GM18502 (cell line): ENCODE measurements around the gene NRM.

Source experiments
- ATAC-seq: cut with Tn5 transposase; IDR thresholded peaks from one replicate; pipeline ENCODE4 v1.9.1; 2021; ENCODE audit warnings: mild to moderate bottlenecking; ENCODE audit not compliant: unreplicated experiment, poor library complexity

The NRM gene

GRCh38 chr6:30691208-30691847 is 544 bp upstream of the NRM start:
- no peak for ATAC-seq

DNA sequence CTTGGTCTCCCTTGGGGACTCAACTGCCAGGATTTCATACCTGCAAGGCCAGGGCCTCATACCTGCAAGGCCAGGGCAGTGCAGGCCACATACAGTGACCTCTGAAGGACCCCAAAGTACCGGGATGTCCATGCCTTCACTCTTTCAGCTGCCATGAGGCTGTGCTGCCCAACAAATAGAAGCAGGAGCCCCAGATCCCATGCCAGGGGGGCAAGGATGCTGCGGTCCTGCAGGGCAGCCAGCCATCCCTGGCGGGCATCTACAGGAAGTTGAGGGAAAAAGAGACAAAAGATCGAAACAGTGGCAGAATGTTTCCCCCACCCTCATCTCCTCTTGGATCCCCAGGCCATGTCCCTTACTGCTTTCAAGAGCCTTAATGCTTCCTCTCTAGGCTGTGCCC is 799 bp downstream of the NRM start:
- ATAC-seq: no peak

DNA sequence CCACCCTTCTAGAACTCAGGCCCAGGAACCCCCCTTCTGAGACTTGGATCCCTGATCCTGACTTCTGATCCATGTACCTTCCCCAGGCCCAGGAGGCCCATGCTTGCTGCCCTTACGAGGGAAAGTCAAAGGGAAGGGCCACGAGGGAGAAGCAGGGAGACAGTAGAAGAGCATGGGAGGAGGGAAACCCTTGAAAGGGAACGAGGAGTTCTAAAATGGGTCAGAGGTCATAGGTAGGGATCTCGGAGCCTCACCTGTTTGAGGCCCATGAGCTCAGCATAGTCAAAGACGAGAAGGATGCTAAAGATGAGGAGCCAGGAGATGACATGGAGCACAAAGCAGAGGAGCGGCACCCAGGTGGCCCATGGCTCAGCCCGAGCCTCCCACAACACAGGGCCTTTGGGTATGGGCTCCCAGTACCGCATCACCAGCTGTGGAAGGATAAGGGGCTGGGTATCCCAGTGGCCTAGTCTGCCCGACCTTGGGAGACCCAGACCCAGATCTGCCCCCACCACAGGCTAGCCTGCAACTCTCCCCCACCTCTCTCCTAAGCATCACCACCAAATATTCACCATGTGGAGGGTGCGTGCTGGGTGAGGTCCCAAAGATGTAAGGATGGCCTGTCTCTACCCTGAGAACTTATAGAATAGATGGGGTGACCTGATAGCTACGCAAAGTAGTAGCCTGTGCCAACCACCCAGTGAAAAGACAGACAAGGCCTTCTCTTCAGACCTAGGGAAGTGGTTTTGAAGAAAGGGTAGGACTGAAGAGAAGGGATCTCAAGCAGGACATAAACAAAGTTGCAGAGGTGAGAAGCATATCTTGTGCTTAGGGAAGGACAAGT is 1.5 kb downstream of the NRM start:
- no peak for ATAC-seq

DNA sequence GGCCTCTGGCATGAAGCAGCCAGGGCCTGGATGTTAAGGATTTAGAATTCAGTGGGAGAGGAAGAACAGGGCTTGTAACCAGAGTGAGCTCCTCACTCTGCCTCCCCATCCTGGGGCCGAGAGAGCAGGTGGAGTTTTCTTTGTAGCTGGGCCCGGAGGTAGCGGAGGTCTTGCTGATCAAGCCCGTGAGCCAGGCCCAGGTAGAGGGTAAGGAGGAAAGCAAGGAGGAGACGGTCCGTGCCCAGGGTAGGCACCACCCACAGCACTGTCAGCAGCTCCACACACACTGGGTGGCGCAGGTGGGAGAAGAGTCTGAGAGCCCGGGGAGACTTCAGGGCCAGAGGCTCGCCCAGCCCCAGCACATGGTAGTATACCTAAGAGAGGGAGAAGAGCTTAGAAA is 2.2 kb downstream of the NRM start:
- ATAC-seq: no peak

GRCh38 chr6:30687659-30688431 is 2.9 kb downstream of the NRM start:
- no peak for ATAC-seq

DNA sequence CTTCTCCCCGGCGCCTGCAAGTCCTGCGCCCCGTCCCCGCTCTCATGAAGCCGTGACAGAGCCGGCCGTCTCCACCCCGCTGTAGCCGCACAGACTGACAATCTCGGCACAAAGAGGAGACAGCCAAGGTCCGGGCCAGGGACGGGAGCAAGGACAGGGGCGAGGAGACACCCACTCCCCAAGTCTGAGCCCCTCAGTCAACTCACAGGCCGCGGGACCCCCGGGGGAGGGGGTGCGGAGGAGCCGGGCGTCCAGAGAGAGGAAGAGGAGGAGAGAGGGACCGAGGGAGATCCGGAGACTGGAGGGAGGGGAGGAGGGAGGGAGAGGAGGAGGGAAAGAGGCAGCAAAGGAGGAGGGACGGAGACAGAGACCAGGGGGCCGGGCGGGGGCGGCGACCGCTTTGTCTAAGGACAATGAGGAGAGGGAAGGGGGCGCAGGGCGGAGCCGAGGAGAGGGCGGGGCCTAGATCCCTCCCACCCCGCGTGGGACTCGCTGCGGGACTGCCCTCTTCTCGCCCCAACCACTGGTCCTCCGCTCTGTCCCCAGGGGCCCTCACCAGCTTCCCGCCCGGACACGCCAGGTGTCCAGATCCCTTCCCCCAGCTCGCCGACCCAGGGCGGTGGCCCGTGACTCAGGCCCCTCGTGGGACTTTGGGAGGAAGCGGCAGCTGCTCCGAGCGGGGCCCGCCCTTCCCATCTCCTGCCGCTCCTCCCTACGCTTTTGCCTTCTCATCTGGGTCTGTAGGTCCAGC is 3.7 kb downstream of the NRM start:
- peak; percentile 41 for ATAC-seq

DNA sequence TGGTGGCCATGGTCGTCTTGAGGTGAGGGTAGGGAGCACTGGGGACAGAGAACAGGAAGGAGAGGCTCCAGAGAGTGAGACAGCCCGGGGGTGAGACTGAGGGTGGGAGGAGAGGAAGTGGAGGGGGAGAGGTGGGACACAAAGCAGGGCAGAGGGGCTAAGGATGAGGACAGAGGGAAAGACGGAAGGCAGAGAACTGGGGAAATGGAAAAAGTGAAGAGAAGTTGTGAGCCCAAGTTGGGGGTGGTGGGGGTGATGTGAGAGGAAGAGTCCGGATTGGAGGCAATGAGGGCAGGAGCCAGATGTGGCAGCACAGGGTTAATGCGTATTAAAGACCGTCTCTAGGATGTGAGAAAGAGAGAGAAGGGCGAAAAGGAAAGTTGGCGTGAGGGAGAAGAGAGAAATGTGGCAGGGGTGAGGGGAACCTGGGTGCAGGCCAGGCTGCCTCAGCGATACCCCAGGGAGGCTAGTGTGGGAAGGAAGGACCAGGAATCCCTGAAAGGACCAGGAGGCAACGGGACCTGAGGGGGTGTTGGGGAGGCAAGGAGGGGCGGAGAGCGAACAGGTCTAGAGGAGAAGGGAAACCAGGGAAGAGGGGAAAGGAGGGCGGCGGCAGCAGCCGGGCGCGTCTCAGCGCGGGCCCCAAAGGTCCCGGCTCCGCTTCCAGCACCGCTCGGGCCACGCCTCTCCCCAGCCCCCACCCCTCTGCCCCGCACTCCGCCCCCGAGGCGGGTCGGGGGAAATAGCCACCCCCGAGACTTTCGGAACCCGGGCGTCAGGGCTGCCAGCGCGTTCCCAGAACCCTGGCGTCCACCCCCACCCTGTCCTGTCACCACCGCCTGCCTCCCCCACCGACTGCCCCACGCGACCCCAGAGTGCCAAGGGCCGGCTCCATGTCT is 4.5 kb downstream of the NRM start, which contains the start of gene PPP1R18:
Gene PPP1R18 (minus strand): TSS at position 637 of the 899 bp plus-strand sequence. CDS start 627 bp downstream, at position 10.
- ATAC-seq: peak; percentile 17

- ATAC-seq: no peak
Measured at GRCh38 chr6:30685157-30686008, 5.4 kb downstream of the NRM start.

- ATAC-seq: no peak
Measured at GRCh38 chr6:30684386-30685156, 6.2 kb downstream of the NRM start.

GRCh38 chr6:30683980-30684338 is 6.8 kb downstream of the NRM start:
- no peak for ATAC-seq

DNA sequence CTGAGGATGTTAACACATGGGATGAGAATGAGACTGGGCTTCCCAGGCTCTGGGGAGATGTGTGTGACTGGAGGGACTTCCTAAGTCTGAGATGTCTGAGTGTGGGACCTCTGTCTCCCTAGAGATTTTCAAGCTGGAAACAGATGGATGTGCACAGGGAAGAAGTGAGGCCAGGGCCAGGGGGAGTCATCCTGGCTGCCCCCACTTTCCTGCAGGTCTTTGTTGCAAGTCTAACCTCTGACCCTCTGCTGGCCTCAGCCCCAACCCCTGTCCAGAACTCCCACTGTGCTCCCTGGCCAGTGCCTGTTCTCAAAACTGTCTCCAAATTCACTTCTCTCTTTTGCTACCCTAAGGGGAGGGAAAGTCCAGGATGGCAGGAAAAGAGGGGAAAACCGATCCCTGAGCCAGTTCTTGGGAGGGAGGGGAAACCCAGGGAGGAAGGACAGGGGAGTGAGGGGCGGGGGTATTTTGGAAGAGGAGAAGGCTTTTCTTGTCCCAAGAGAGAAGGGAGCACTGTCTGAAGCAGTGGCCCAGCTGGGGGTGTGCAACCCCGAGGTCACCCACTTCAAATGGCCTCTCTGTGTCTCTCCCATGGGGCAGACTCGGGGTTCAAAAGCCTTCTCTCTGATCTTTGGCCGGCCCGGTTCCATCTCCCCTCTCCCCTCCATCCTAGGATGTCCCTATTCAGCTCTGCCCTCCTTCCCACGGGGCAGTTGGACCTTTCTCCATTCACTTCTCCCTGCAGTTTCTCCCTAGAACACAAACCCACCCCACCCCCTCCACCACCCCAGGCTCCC is 7.4 kb downstream of the NRM start:
- no peak for ATAC-seq

DNA sequence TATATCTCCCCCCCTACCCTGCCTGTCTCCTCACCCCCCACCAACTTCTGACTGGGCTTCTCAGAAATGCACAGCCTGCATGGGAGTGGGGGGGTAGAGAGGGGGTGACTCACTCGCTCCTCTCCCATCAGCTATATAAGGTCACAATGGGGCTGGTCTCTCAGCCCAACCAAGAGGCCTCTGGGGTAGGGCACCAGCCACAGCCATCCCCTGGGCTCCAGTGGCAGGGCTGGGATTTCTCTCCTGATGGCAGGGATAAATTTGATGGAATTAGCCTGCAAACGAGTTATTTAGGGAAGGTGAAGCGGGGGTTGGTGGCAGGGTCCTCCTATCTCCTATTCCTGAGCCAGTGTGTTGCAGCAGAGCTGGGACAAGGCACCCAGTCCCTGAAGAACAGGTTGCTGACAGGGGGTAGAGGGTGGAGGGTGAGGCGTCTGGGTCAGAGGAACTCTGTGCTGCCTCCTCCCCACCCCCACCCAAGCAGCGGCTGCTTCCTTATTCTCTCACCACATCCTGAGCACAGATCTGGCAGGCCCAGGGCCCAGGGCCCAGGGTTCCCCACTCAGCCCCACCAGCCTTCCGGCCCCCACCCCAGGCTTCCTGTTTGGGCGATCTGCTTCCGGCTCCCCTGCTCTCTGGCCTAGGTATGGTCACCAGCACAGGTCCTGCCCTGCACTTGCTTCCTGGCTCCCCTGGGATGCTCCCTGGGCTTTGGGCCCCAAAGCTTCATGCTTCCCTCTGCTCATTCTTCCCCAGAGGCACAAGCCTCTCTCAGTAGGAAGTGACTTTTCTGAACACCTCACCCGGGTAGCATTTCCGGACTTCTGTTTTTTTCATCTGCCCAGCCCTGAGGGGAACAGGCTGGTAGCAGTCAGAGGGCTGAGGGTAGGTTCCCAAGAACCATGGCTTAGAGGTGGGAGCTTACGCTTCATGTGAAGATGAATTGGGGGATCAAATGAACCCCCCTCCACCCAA is 8.4 kb downstream of the NRM start:
- ATAC-seq: peak; percentile 49

- no peak for ATAC-seq
Measured at GRCh38 chr6:30681766-30682142, 9.0 kb downstream of the NRM start.

DNA sequence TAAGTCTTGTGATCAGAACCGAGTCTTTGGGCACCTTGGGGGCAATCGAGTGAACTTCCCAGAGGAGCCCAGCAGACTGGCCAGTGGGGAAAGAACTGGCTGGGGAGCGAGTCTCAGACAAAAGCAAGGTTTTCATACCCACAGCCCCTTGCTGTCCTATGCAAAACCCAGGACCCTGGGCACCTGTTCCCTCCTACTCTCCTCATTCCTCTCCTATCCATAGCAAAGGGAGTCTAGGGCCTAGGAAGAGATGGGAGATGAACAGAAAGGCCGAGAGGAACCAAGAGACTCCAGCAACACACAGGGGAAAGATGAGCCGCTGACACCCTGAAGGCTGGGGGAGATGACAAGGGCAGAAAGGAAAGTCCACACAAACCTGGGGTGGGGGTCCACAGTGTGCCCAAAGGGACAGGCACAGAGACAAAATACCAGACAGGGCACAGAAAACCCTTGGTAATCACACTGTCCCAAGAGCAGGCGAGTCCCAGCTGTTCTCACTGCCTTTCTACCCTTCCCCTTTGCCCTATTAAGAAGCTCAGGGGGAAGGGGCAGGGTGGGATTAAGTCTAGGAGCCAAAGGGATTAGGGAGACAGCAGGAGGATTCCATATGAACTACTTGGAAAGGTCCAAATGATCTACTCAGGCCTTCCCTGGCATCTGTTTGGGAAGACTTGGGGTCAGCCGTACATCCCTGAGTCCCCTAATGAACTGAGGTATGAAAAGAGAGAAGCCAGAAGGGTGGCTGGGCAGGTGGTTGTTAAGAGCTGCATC is 10.8 kb downstream of the NRM start:
- ATAC-seq: no peak
